NCI-H446 (cell line): Measurements from ENCODE around the gene DCDC2B.

Experiments
- DNase-seq, 2 experiments: peaks; one replicate each; lab custom pipeline; 2025; lab: John Stamatoyannopoulos, UW

Gene DCDC2B

DNA sequence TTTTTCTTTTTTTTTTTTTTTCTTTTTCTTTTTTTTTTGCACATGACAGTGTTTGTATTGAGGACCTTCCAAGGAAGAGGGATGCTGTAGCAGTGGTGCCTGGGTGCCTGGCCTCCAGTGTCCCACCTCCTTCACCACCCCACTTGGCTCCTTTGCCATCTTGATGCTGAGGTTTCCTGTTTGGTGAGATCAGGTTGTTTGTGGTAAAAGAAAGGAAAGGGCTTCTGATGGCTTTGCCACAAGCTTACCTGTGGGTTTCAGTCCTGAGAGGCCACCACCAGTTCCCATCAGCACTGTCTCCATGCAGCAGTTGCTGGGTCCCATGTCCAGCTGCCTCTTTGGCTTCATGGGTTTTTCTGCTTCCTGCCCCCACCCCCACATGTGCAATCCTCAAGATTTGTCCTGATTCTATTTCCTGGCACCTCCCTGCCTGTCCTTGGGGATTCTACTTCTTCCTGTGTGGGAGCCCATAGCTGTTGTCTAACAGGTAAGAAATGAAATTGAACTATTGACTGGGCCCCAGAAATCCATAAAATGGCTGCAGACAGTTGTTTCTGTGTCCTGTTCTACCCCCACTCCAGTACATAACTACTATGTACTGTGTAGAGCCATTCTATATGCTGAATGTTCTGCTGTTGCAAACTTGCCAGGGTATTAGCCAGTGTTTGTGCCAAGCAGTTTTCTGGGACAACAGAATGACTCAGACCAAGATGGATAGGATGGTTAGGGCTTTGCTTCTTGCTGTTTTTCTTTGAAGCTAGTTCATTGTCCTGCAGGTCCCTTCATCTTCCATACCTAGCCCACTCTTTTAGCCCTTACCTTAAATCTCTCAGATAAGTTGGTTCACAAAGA is 12.7 kb upstream of the DCDC2B start:
- DNase-seq, result no peak

DNA sequence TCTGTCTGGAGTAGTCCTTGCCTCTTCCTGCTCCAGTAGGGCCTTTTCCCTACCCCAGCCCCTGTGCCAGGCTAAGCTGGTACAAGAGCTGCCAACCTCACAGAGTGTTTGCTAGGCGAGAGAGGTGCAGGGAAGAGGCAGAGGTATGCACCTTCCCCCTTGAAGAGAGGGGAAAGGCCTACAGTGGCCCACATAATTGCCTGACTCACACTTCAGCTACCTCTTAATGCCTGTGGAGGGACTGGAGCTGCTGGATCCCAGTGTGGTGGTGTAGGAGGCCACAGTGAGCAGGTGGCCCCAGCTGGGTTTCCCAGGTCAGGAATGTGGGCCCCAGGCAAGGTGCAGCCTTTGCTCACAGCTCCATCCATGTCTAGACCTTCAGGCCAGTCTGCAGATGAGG is 11.8 kb upstream of the DCDC2B start:
- DNase-seq, result no peak

DNA sequence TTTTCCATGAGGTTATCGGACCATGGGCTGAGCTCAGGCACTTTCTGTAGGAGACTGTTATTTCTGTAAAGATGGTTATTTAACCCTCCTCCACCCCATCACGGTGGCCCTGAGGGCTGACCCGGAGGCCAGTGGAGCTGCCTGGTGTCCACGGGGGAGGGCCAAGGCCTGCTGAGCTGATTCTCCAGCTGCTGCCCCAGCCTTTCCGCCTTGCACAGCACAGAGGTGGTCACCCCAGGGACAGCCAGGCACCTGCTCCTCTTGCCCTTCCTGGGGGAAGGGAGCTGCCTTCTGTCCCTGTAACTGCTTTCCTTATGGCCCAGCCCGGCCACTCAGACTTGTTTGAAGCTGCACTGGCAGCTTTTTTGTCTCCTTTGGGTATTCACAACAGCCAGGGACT is 11.1 kb upstream of the DCDC2B start:
- DNase-seq, result no peak

DNA sequence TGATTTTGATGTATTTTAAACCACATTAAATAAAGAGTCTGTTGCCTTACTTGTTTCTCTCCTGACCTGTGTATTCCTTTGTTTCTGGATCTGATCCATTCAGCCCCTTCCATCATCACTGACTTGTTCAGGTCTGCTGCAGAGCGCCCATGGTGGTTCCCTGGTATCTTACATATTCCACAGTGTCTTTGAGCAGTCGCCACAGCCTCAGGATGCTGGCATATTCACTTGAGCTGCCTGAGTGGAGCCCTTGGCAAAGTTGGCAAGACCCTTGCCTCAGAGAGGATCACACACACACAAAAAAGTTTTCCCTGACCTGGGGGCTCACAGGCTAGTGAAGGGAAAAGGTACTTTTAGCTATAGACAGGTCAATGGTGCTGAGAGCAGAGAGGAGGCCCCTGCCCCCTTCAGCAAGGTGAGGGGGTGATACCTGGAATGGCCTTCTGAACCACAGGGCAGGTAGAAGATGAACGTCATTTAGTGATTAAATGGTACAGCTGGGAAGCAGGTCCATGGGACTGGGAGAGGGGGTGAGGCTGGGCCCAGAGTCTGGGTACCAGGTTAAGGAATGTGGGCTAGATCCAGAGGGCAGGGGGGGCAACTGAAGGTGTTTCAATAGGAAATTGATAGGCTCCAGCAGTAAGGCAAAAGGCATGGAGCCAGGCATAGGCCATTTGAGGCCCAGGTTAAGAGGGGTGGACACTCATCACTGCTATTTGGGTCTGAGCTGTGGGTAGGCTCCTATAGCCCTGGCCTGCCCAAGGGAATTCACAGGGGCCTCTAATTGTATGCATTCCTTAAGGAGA is 10.4 kb upstream of the DCDC2B start:
- no peak for DNase-seq

DNA sequence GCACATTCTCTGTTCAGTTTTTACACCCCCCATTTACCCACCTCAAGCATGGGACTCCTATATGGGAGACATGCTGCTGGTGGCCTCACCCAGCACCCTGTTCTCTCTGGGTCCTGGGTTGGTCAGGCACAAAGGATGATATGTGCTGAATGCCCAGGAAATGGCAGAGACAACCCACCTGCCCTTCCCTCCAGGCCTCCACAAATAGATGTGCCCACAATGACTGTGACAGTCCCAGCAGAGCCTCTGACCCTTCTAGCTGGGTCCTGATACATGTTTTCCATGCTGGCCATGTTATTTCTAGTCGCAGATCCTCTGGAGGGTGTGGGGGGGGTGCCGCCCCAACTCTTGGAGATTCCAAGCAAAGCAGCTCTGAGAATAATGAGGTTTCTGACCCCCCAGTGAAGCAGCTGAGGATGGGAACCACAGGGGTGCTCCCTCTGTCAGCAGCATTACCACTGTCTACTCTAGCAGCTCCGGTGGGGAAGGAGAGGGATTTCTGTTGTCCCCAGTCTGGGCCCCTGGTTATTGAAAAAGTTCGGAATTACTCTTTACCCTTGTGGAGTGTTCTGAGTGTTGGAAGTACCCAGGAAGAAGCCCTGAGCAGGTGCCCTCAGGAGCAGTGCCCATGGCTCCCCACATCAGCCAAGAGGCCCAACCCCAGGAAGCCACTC is 9.7 kb upstream of the DCDC2B start:
- DNase-seq, result no peak

DNA sequence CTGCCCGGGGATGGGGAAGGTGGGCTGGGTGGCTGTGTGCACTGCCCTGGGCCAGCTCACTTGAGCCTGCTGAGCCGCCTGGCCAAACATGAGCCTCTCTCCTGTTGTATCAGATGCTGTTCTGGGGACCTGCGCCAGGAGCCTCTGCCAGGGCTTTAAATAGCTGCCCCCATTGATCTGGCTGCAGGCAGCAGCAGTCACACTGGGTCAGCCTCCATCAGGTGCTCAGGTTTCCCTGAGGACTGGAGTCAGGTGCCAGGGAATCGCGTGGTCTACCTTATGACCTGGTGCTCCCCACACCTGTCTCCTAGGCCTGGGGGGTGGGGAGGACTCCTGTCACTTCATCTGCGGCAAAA is 9.2 kb upstream of the DCDC2B start:
- peak in 1 of 2 experiments; percentile 56 for DNase-seq

DNA sequence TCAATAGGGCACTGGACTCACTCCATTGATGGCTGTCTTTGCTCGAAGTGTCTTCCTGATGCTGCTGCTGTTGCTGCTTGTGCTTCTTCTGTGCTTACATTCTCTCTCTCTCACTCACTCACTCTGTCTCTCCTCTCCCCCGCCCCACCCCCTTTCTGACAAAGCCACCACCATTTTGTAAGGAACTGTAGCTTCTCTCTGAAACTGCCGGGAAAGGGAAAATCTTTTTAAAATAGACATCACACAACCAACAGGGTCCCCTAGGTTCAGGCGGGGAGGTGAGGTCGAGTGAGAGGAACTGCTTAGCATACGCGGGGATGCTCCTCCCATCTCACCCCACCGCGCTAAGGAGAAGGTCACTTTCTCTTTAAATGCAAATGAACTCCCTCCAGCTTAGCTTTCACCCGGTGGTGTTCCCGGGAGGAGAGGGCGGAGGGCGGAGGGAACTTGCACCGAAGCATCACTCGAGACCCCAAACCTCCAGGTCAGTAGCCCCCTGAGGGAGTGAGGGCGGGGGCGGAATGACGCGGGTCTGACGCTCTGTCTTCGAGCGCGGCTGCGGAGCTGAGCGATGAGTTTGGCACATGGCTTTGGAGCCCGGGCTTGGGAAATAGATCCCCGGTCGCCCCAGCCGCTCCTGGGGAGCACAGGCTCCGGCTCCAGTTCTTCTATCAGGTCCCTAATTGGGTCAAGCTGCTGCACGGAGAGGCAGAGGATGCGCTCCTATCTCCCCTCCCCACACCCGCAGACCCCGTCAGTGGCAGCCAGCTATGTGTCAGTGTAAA is 8.5 kb upstream of the DCDC2B start, which contains the start of gene CCDC28B:
Gene CCDC28B (plus strand): TSS at position 370 of the 785 bp plus-strand sequence. CDS start 1,341 bp downstream, outside the sequence.
- DNase-seq, result peak in 1 of 2 experiments; percentile 58

DNA sequence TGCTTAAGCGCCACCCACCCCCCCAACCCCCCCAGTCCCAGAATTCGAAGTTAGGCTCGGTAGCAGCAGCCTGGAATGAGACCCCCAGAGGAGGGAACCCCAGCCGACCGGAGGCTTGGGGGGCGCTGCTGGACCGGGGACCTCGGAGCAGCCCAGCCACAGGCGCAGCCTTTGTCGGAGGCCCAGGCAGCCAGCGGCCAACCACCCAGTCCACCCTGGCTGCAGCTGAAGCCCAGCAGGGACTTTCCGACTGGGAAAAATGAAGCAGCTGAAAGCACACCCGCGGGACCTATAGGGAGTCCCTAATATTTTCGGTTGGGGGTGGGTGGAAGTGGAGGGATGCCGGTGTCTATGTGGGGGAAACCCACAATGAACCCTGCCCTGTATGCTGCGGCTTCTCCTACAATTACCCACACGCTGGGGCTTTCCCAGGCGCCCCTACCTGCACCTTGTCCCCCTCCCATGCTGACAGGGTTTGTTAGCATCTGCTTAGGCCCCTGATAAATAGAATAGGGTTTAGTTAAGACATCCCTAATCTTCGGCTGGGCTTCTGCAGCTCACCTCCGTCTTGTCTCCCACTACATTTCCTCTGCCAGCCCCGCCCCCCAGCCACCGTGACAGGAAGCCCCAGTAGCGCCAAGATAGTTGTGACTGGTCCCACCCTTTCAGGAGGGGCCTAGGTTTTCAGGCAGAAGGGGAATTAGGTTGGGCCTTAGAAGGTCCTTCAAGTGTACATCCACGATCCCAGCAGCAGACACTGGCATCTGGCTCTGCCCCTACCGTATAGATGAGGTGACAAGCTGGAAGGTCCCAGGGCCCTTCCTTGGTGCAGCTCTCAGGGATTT is 7.7 kb upstream of the DCDC2B start:
- DNase-seq, result peak in 1 of 2 experiments; percentile 42

DNA sequence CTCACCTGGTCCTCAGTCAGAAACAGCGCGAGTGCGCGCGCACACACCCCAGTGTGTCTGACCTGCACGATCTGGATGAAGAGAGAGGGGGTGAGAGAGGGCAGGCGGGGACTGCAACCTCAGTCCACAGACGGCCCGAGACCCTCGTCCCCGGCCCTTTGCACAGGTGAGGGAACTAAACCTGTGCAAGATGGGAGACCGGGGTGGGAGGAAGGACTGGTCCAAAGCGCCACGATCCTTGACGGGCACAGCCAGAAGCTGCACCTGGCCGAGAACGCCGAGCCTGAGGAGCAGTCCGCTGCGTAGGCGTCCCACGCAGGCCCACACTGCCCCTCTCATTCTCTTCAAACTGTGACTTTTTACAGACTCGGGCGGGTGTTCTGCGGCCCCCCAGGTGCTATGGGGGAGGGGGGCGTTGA is 3.9 kb upstream of the DCDC2B start:
- no peak for DNase-seq

DNA sequence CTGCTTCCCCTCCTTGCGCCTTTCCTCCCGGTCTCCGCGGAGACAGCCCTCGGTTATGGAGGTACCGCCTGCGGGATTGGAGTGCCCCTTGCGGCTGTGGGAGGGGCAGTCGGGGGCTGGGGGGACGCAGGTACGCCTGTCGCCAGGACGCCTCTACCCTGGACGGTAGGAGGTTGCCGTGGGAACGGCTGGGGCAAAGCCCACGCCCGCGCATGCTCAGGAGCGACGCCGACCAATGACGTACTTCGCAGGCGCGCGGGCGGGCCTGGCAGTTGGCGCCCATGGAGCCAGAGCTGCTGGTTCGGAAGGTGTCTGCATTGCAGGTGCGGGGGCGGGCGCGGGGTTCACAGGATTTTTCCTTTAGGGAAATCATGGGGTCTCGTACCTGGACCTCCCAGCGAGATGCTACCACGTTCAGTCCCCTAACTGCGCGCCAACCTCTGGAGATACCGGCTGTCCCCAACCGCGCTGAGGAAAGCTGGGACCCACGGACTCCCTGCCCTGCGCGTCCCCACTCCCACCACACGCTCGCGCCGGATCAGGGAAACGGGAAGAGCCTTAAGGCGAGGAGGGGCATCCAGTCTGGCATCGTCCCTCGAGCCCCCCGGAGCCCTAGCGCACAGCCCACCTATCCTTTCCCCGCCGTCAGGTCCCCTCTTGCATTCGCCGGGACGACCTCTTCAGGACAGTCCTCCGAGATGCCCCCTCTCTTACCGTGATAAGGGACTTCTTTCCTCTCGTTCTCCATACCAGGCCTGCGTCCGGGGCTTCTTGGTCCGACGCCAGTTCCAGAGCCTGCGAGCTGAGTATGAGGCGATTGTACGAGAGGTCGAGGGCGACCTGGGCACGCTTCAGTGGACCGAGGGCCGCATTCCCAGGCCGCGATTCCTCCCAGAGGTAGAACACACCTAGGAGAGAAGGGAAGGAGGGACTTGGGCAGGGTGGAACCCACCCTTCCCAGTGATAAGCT is 3.2 kb upstream of the DCDC2B start, which contains the start of gene IQCC:
Gene IQCC (plus strand): TSS at position 271 of the 970 bp plus-strand sequence. CDS start 11 bp downstream, at position 282.
- DNase-seq, result peak; percentile 63 to 83

DNA sequence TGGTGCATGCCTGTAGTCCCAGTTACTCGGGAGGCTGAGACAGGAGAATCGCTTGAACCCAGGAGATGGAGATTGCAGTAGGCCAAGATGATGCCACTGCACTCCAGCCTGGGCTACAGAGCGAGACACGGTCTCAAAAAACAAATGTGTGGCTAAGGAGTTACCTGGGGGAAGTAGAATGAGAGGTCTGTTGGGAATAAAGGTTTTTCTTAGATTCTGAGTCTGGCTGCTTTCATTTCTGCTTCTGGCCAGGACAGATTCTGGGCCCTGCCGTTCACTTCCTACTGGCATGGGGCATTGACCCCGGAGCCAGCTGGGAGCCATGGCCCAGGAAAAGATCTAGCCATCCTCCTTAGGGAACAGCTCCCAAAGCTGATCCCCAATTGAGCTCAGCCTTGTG is 420 bp upstream of the DCDC2B start:
- DNase-seq, result no peak

DNA sequence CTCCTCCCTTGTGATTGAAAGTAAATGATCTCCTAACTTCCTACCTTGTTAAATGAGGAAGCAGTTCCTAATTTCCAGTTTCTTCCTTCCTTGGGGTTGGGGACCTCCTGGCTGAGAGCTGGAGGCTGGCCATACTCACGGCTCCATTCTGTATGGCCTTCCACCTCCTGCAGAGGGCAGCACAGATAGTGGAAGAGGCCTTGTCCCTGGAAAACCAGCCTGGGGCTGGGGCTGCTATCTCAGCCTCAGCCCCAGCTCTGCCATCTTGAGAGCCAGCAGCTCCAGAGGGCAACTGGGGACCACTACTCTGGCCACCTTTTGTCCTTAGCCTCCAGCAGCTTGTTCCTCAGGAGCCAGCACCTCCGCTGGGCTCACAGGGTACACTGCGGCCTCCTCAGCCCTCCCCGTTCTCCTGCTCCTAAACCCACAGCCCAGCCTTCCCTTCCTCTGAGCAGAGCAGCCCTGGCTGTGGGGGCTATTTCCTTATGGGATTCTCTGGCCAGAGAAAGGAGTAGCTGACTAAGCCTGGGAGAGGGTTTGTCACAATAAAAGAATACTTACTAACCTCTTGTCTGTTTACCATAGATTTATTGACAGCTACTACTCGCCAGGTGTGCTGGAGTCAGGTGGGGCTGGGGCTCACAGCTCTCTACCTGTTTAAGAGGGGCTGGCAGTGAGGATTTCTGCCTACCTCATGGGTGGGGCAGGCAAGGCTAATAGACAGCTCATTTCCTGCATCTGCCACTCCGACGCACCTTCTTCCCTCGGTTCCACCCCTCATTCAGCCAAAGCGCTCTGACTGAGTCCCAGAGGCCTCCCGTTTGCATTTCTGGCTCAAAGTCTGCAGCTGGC is 7.0 kb downstream of the DCDC2B start:
- DNase-seq, result peak; percentile 35 to 74

DNA sequence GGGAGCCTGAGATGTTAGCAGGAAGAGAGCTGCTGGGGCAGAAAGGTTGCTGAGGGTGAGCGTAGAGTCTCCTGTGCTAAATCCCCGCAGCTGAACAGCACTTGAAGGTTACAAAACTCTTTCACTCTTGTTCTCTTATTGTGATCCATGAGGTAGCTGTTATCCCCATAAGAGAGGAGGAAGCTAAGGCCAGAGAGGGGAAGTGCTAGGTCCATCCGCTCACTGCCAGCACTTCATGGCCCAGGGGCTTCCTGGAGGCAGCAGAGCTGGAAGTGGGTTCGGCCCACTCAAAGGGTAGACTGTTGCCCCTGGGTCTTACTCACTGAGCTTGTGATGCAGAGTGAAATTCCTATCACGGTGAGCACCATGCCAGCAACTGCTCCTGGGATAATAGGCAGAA is 7.7 kb downstream of the DCDC2B start:
- DNase-seq, result no peak

DNA sequence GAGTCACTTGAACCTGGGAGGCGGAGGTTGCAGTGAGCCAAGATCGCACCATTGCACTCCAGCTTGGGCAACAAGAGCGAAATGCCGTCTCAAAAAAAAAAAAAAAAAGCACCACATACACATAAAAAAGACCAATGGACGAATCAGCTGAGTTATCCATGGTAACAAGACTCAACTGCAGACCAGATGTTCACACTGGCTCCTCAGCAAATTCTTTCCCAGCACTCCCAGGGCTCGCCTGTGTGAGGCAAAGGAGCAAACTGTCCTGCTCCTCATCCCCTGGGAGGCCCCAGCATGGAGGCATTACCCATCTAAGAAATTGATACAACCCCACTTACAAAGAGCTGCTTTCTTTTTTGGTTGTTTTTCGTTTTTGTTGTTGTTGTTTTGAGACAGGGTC is 10.1 kb downstream of the DCDC2B start:
- DNase-seq, result no peak

DNA sequence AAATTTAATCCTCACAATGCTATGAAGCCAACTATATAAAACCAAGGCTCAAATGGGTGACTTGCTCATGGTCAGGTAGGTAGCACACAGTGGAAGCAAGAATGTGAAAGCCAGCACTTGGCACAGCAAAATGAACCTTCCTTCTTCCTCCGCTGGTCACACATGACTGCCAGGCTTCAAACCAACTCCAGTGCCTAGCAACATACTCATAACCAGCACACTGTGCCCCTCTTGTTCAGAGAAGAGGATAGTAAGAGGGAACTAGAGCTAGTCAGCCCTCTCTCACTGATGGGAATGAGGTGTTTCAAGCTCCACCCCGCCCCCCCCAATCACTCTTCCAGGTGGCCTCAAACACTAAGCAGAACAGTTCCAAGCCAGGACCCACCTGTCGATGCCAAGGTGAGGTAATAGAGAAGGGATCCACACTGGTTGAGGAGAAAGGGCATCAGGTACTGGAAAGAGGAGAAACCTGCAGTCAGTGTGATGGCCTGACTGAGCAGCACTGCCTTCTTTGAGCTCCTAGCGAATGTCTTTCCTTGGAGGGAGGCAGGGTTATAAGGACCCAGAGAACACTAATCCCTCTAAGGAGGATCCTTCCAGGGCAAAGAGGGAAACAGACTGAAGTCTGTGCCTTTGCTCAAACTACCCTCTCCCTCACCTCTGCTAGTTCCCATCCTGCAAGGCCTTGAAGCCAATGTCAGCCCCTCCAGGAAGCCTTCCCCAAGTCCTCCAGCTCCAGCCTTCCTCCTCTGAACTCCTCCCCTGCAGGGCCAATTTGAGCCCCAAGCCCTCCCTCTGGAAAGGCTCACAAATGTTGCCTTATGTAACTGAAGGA is 12.1 kb downstream of the DCDC2B start:
- DNase-seq, result no peak

DNA sequence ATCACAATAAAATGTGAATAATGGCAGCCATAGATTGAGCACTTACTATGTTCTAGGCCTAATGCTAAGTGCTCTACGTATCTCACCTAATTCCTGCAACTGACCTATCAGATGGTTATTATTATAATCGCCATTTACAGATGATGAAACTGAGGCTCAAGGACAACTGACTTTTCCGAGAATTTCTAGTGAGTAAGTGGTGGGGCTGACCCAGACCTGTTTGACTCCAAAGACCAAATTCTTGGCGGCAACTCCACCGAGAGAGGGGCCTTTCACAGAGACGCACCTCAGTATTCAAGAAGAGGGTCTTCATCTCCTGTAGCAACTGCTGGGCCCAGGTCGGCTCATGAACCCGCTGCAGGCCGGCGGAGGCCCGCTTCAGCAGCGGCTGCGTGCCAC is 12.7 kb downstream of the DCDC2B start:
- DNase-seq, result no peak

DNA sequence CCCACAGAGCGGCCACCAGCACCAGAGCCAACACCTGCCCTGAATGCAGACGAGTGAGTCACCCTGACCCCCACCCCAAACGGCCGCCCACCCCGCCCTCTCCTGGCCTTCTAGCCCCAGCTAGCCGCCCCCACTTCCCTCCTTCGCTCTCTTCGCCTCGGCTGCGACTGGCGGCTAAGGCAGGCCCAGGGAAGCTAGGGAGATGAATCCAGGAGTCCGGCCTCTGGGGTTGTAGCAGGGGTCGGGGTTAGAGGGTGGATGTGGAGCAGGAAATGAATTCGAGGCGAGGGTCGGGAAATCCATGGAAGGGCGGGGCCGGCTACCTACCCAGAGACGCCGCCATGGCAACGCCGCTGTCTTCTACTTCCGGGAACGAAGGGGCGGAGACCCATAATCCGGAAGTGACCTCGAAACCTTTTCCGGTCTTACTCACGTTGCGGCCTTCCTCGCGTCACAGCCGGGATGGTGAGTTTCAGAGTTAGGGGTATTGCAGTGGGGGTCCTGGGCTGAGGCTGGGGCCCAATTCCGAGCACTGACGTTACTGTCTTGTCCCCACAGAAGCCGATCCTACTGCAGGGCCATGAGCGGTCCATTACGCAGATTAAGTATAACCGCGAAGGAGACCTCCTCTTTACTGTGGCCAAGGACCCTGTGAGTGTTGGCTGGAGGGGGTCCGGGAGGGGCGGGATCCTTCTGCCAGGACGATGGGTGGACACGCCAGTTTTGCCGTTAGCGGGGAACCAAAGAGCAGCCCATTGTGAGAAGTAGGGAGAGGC is 13.3 kb downstream of the DCDC2B start, which contains the start of the genes EIF3I and TMEM234:
Gene EIF3I (plus strand): TSS at position 428 of the 776 bp plus-strand sequence. CDS start 35 bp downstream, at position 463.
Gene TMEM234 (minus strand): TSS at position 374 of the 776 bp plus-strand sequence. CDS start 31 bp downstream, at position 343.
- DNase-seq, result peak; percentile 78 to 90
